ENCODE results near the gene RFTN1. TPM values are rescaled to one million over a fixed set of nuclear protein-coding genes. Genes with fewer than 3 reads are reported as not detected.

Gene RFTN1
- total RNA-seq, 1 donor from 2014 or later, result 21.2 TPM

DNA sequence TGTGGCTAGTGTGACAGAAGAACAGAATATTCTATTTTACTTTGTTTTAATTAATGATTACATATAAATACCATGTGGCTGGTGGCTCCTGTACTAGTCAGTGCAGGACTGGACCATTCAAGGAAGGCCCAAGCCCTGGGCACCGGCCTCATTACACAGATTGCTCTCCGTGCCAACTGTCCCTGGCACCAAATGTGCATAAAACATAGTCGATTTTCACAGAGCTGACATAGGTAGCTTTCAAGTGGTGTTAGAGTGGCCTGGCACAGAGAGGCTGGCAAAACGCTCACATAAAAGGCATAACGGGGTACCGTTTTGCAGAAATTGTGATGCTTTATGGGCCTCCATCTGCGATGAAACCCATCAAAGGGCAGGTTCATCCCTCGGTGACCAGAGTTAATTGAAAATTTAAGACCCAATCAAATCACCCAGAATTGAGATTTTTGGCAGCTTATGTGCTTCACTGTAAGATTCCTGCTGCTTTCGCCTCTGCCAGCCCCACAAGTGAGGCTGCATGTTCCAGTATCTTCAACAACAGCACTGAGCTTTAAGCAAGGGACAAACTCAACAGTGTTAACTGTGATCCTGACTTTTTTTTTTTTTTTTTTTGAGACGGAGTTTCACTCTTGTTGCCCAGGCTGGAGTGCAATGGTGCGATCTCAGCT is 25.9 kb downstream of the RFTN1 start:
- no peak for DNase-seq (ENCODE audit: low spot score)

DNA sequence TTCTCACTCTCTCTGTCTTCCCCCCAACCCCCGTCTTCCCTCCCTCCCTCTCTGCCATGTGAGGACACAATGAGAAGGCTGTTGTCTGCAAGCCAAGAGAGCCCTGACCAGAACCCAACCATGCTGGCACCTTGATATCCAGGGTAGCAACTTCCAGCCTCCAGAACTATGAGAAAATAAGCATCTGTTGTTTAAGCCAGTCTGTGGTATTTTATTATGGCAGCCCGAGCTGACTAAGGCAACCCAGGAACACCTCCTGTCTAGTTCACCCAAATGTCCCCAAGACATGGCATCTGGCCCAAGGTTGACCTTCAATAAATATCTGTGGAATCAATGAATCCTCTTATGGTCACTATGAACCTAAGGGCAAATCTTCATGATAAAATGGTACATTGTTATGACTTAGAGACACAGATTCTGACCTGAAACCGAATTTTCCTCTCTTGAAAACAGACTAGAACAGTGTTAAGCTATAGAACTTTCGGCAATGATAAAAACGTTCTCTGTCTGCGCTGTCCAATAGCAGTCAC is 26.5 kb downstream of the RFTN1 start:
- no peak for DNase-seq (ENCODE audit: low spot score)

DNA sequence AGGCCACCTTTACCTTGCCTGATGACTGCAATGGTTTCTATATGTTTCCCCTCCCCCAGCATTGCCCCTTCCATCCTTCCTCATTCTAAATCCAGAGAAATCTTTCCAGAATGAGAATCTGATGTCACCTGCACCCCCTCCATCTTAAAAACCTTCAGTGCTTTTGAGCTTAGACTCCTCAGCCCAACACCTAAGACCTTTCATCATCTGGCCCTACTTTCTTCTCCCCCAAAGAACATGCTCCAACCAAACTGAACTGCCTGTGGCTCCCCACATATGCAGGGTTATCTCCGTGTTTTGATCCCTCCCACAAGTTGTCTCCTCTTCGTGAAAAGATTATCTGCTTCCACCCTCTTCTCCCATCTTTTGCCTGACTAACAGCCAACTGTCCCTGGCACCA is 27.3 kb downstream of the RFTN1 start:
- no peak for DNase-seq (ENCODE audit: low spot score)

DNA sequence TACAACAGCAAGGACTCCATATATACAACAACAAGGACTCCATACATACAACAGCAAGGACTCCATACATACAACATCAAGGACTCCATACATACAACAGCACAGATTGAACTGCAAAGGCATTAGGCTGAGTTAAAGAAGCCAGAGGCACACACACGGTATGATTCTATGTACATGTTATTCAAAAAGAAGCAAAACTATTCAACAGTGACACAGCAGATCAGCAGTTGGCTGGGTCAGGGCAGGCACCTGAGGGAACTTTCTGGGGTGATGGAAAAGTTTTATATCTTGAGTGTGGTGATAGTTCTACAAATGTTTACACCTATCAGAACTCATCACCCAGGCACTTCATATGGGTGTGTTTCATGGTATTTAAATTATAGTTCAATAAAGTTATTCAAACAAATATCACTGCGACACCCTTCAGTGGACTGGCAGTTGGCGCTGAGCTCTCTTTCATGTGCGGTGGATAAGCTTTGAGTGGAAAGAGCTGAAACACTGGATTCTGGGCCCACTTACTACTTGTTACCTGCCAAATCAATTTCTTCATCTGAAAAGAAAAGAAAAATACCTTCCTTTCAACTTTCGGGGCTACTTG is 28.0 kb downstream of the RFTN1 start:
- no peak for DNase-seq (ENCODE audit: low spot score)

DNA sequence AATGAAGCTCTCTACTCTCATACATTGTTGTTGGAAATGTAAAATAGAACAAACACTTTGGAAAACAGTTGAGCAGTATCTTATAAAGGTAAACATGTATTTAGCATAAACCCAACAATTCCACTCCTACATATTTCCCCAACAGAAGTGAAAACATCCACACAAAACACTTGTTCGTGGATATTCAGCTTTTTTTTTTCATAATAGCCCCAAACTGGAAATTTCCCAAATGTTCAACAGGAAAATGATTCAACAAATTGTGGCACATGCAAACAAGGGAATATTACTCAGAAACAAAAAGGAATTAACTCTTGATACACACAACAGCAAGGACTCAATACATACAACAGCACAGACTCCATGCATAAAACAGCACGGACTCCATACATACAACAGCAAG is 28.5 kb downstream of the RFTN1 start:
- DNase-seq (ENCODE audit: low spot score), result no peak

DNA sequence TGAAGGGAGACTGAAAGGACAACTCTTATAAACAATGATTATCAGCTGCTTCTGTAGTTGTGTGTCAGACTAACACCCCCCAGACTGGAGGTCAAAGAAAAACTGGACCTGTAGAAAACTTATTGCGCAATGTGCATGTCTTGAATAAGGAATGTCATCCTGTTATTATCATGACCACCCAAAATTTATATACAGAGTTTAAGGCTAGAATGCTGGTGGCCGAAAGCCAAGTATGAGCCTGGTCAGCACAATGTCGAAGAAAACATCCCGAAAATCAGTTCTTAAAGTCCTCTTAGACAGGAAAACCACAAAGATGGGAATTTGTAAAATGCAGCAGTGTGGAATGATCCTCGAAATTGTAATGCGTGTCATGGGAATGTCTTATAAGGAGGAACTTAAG is 29.3 kb downstream of the RFTN1 start:
- peak; percentile 84 for DNase-seq (ENCODE audit: low spot score)

DNA sequence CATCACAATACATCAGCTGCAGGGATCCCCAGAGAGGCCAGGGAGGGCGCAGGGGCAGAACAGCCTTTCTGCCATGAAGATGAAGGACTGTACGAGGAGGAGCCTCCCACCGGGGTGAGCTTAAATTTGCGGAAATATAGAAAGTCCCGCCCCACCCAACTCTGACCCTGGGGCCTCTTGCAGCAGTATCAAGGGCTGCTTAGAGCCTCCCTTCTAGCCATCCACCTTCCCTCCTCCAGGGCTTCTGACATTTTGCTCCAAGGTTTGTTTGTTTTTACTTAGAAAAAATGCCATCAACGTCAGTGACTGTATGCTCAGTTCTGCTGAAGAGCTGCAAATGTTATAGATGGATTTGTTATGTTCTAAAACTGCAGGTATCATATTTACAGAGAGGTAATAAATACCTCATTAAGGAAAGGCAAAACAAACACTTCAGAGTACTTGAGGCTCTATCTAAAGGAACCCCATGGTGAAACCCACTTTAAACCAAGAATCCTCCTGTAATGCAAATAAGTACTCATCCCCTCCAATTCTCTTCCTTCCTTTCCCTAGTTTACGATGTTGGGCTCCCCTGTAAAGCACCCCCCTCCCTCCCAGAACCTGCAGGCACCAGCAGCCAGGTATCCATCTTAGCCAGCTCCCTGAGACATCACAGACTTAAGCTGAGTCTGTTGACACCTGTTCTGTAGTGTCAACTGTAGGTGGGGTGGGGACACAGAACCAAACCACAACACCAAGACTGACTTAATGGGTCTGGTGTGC is 30.5 kb downstream of the RFTN1 start:
- DNase-seq (ENCODE audit: low spot score), result no peak

DNA sequence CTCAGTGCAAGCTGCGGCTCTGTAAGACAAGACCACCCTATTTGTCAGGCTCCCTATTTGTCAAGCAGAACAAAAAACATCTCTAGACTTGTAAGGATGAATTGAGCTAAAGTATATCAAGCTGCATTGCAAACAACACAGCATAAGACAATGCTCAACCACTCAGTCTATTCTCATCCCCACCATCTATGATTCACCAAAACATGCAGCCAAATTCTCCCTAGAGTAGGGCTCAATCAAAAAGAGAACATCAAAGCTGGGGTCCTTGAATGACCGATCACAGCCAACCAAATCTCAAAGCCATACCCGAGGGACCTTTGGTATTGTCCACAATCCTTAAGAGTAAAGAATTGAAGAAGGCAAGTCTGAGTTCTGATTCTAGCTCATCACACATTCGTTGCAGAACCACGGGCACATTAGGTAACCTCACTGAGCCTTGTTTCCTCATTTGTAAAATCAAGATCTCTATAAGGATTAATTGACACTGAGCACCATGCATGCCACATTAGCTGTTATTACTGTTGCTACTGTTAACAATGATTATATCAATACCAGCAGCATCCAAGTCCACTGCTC is 31.2 kb downstream of the RFTN1 start:
- no peak for DNase-seq (ENCODE audit: low spot score)

DNA sequence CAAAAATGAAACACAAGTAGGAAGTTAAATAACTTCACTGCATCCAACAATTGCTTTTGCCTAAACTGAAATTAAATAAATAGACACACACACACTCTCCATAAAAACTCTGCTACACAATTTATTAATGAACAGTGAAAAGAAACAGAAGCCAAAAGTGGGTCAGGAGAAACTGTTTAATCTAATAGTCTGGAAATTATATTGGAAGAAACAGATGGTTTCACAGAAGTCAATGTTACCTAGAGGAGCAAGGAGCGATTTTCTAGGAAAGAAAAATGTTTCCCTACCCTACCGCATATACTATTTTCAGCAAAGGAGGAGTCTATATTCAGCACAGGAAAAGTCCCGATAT is 32.0 kb downstream of the RFTN1 start:
- DNase-seq (ENCODE audit: low spot score), result no peak

DNA sequence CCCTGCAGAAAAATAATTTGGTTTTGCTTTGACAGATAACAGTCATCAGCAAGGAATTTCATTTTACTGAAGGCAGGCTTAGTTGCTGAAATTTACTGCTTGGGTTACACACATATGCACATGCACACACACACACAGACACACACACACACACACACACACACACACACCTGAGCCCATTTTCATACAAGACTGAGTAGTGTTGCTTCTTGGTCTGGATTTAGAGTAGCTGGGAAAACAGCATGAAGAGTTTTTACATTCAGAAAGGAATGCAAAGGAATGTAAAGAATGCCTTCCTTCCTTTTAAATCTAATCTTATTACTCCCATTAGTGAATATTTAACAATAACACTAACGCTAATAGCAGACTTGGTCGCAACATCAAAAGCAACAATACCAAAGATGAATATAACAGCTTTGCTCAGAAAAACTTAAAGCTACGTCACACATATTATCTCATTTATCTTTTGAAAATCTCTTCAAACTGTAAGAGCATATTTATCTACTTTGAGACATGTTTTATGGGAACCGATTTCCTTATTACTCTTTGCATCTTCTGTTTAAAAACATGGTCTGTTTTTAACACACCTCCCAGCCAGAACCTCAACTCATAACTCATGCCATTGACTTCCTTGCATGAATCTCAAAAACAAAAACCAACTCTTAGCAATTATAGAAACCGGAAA is 32.5 kb downstream of the RFTN1 start:
- DNase-seq (ENCODE audit: low spot score), result peak; percentile 57

DNA sequence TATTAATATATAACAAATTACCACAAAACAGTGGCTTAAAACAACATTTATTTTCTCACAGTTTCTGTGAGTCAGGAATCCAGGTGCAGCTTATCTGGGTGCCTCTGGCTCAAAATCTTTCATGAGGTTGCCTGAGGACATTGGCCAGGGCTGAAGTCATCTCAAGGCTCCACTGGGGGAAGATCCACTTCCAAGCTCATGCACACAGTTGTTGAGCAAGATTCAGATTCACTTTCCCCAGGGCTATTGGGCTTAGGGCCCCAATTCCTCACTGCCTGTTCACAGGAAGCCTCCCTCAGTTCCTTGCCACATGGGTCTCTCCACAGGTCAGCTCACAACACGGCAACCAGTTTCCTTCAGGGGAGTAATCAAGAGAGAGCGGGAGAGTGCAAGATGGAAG is 35.0 kb downstream of the RFTN1 start:
- DNase-seq (ENCODE audit: low spot score), result no peak

DNA sequence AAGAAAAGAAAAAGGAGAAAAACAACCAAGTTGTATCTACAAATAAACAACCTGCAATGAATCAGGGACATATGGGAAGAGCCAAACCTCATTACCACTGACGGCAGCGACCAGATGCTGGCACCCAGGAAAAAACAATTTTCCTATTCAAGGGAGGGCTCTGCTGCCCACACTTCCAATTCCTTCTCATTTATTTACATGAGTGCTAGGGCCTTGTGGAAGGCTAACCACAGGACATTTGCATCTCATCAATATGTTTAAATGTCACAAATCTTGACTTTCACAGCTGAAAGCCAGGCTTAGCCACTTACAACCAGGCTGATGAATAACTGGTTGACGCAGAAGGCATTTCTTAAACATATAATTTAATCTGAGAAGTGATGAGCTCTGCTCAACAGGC is 36.0 kb downstream of the RFTN1 start:
- no peak for DNase-seq (ENCODE audit: low spot score)

DNA sequence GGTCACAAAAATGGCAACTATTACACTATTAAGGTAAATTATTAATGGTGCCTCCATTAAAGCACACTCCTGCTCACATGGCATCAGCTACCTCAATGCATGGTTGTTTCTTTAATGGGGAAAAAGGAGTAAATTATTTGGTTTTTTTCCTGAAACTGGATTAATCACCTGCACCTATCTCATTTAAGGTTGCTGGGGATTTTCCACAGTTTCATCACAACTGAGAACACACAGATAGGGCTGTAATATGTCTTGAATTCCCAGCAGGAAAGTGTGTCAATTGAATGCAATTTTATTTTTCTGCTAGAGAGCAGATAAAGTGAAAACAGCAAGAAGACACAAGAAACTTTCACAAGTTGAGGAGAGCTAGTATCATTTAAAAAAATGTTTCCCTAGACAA is 36.4 kb downstream of the RFTN1 start:
- no peak for DNase-seq (ENCODE audit: low spot score)

DNA sequence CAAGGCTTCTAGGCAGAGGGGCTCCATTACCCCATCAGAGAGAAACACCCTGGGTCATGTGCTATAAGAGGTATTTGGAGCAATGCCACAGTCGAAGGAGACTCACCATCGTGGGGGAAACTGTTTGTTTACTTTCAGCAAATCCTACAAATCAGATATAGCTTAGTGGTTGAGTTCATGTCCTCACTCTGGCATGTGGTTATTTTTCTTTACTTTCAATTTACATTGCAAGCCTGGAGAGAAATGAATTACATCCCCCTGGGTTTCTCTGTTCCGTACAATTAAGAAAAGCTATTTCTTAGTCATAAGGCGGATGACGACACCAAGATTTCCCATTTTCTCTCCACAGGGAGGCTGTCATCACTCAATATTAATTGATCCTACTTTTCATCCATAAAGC is 36.9 kb downstream of the RFTN1 start:
- DNase-seq (ENCODE audit: low spot score), result no peak

DNA sequence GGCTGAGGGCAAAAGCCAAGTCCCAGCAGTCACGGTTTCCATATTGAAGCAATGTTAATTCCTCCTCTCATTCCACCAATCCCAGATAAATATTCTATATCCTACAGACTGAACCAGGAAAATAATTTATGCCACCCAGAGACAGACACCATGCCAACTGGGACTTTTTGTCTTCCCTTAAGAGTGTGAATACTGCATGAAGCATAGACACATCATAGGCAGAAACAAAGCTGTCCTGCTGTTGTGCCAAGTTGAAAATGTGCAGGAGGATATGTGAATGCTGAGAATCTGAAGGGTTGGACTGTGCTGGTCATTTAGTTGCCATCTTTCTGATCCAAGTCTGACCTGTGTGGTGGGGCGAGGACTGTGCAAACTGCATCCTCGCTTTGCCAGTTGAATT is 37.7 kb downstream of the RFTN1 start:
- no peak for DNase-seq (ENCODE audit: low spot score)

DNA sequence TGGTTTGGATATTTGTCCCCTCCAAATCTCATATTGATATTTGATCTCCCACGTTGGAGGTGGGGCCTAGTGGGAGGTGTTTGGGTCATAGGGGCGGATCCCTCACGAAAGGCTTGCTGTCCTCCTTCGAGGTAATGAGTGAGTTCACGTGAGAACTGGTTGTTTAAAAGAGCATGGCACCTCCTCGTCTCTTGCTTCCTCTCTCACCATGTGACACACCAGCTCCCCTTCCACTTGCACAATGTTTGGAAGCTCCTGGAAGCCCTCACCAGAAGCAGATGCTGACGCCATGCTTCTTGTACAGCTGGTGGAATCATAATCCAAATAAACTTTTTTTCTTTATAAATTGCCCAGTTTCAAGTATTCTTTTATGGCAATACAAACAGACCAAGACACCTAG is 38.6 kb downstream of the RFTN1 start:
- DNase-seq (ENCODE audit: low spot score), result no peak

DNA sequence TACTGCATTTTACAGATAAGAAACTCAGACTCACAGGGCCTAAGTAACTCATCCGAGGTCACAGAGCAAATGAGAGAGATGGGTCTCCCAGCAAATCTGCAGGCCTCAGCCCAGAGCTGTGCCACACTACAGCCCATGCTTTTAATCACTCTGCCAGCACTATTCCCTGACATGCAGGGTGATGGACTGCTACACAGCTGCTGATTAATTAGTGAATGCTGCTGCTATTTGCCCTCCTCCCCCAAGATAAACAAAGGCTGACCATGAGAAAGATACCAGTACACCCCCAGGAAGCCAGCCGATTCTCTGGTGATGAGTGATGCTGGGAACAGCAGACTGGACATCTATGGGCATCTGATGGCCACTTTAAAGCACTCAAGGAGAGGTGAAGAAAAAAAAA is 39.3 kb downstream of the RFTN1 start:
- DNase-seq (ENCODE audit: low spot score), result no peak

DNA sequence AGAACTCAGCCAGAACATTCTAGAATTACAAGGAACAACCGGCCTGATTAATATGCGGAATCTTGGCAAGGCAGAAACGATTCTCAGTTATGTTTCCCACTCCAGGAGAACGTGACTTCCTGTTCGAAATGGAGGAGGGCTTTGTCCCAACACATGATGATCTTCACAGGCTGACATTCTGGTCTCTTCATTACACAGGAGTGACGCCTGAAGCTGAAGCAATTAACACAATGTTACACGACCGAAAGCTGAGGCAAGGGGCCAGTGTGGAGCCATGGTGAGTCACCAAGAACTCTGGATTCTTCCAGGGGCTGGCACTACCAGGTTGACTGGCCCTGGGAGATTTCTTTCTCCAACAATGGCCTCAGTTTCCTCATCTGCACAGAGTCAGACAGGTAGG is 40.9 kb downstream of the RFTN1 start:
- DNase-seq (ENCODE audit: low spot score), result no peak

DNA sequence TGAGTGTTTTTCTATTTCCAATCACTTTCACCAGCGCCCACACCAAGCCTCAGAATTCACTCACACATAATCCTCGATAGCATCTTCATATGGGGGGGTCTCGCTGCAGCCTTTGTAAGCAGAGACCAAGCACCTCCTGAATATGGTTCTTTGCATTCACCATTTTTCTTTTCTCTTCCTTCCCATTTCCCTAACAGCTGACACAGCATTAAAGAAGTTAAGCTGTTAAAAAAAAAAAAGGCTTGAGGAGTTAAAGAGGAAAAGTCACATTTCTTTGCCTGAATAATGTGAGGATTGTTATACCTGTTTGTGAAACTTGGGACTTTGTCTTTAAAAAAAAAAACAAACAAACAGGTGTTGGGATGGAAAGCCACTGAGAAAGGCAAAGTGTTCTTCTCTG is 41.6 kb downstream of the RFTN1 start:
- no peak for DNase-seq (ENCODE audit: low spot score)

DNA sequence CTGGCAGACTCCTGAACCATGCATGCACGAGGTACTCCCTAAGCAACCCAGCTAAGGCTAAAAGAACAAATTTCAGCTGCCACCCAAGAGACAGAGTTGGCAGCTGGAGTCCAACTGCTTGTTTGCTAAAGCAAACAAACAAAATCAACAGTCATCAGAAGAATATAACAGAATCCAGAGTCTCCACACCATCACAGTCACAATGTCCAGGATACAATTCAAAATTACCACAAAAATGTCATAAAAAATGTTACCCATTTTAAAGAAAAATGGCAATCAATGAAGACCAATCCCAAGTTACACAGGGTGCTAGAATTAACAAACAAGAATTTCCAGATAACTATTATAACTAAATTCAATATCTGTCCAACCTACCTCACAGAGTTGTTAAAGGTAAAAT is 42.9 kb downstream of the RFTN1 start:
- no peak for DNase-seq (ENCODE audit: low spot score)

DNA sequence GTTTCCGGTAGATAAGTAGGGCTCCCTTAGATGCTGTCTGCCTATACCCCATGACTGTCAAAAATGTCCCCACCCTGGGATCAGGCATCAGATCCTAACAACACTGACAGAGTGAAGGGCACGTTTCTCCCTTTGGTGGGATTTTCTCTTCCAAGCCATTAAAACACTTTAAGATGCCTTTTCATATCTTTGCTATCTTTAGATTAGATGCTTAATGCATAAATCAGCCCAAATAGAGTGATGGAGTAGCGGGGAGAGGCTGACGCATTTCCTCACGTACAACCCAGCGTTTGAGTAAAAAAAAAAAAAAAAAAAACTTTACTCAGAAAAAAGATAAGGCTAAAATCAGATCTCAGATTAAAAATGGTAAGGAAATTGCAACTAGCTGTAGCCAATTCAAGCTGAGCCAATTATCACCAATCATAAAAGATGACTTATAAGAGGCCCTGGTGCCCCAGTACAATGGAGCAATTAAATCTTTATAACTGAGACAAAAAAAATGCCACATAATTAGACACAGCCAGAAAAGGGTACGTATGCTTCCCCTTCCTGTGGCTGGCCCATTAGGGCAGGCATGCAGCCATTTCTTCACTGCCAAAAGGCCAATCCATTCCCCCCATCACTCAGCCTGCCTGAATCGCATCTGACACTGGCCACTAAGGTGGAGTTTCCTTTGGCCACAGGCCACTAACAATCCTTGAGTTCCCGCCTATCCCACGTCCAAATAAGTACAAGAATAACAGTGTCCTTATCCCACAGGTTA is 45.0 kb downstream of the RFTN1 start:
- peak; percentile 73 for DNase-seq (ENCODE audit: low spot score)

Data from umbilical cord (tissue), 2 donors.